Tibial nerve (tissue), 4 donors: ENCODE results near the gene KRTAP5-1.
"Not testable (repeated sequence)": the region's sequence is repeated elsewhere in the genome, so short reads cannot be mapped to it uniquely, and the experiment has no call there.

Source experiments
- EP300 ChIP-seq, 2 donors: sonication (generic); formaldehyde crosslinking; IDR thresholded peaks; one replicate each; pipeline ENCODE4 v1.6.1; 2017; ENCODE audit warnings: antibody characterized with exemption in 2 of 2, mild to moderate bottlenecking in 1 of 2
- POLR2A ChIP-seq, 2 donors: fragments of 450-650 bp; IDR thresholded peaks; one replicate each; pipeline ENCODE4 v1.6.1; 2017; ENCODE audit warnings: antibody characterized with exemption in 2 of 2, mild to moderate bottlenecking in 2 of 2, moderate library complexity in 2 of 2
- TF ChIP-seq, protein P1 (sequence below), 5 experiments: fragments of 200-600 bp in 3 of 5; fragments of 450-650 bp in 2 of 5; sonication (generic) in 3 of 5; IDR thresholded peaks; one replicate each; pipeline ENCODE4 v1.5.1; 2016 to 2019; ENCODE audit warnings: antibody characterized with exemption in 5 of 5, mild to moderate bottlenecking in 3 of 5, moderate library complexity in 2 of 5

DNA sequence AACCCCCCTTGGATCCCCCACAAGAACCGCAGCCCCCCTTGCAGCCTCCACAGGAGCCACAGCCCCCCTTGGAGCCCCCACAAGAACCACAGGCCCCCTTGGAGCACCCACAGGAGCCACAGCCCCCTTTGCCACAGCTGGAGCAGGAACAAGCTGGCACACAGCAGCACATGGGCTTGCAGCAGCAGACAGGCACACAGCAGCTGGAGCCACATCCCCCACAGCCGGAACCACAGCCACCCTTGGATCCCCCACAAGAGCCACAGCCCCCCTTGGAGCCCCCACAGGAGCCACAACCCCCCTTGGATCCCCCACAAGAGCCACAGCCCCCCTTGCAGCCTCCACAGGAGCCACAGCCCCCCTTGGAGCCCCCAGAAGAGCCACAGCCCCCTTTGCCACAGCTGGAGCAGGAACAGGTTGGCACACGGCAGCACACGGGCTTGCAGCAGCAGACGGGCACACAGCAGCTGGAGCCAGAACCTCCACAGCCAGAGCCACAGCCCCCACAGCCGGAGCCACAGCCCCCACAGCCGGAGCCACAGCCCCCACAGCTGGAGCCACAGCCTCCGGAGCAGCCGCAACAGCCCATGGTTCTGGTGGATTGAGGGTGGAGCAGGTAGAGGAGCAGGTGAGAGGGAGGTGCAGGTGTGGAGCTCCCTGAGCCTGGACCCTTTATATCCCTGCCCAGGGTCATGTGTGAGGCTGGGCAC, at the start of gene KRTAP5-1:
- TF ChIP-seq POLR2A, EP300 (IDR thresholded peaks at IDR 0.05): not testable (repeated sequence)
- TF ChIP-seq, protein P1, sequence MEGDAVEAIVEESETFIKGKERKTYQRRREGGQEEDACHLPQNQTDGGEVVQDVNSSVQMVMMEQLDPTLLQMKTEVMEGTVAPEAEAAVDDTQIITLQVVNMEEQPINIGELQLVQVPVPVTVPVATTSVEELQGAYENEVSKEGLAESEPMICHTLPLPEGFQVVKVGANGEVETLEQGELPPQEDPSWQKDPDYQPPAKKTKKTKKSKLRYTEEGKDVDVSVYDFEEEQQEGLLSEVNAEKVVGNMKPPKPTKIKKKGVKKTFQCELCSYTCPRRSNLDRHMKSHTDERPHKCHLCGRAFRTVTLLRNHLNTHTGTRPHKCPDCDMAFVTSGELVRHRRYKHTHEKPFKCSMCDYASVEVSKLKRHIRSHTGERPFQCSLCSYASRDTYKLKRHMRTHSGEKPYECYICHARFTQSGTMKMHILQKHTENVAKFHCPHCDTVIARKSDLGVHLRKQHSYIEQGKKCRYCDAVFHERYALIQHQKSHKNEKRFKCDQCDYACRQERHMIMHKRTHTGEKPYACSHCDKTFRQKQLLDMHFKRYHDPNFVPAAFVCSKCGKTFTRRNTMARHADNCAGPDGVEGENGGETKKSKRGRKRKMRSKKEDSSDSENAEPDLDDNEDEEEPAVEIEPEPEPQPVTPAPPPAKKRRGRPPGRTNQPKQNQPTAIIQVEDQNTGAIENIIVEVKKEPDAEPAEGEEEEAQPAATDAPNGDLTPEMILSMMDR (IDR thresholded peaks at IDR 0.05), result not testable (repeated sequence)
